GM21529 (cell line): Measurements from ENCODE around the gene DNAAF6.

ENCODE experiments used
- ATAC-seq: cut with Tn5 transposase; IDR thresholded peaks from one replicate; pipeline ENCODE4 v1.9.1; 2021; ENCODE audit not compliant: unreplicated experiment

Gene DNAAF6

GRCh38 chrX:107290019-107290418 lies 83.6 kb downstream of the DNAAF6 start:
- no peak for ATAC-seq

GRCh38 chrX:107293056-107293455 lies 86.6 kb downstream of the DNAAF6 start:
- no peak for ATAC-seq
